ENCODE data around the gene STOX2.

GRCh38 chr4:183941964-183942363, 36.9 kb downstream of the STOX2 start:
- TF ChIP-seq, protein P1, sequence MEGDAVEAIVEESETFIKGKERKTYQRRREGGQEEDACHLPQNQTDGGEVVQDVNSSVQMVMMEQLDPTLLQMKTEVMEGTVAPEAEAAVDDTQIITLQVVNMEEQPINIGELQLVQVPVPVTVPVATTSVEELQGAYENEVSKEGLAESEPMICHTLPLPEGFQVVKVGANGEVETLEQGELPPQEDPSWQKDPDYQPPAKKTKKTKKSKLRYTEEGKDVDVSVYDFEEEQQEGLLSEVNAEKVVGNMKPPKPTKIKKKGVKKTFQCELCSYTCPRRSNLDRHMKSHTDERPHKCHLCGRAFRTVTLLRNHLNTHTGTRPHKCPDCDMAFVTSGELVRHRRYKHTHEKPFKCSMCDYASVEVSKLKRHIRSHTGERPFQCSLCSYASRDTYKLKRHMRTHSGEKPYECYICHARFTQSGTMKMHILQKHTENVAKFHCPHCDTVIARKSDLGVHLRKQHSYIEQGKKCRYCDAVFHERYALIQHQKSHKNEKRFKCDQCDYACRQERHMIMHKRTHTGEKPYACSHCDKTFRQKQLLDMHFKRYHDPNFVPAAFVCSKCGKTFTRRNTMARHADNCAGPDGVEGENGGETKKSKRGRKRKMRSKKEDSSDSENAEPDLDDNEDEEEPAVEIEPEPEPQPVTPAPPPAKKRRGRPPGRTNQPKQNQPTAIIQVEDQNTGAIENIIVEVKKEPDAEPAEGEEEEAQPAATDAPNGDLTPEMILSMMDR (IDR thresholded peaks at IDR 0.05) = no peak
- TF ChIP-seq POLR2A (IDR thresholded peaks at IDR 0.05) = no peak
- no peak for TF ChIP-seq EP300 (IDR thresholded peaks at IDR 0.05)
